ENCODE data around the gene SELENON.
"Not testable (repeated sequence)": the region's sequence is repeated elsewhere in the genome, so short reads cannot be mapped to it uniquely, and the experiment has no call there.

Gene SELENON

GRCh38 chr1:25821630-25822091 is 21.7 kb downstream of the SELENON start:
- DNase-seq: no peak

DNA sequence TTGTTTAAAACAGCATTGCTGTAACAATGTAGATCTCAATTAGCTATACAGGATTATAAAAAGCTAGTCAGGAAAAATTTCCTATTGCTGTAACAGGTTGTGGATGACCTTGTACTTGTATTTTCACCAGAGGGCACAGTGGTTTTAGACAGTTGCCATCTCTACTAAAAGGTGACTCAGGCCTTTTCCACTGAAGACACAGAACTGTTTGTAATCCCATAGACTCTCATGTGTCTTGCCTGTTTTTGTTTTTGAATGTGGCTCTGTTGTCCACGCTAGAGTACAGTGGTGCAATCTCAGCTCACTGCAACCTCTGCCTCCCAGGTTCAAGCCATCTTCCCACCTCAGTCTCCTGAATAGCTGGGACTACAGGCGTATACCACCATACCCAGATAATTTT is 25.6 kb downstream of the SELENON start:
- no peak for DNase-seq

DNA sequence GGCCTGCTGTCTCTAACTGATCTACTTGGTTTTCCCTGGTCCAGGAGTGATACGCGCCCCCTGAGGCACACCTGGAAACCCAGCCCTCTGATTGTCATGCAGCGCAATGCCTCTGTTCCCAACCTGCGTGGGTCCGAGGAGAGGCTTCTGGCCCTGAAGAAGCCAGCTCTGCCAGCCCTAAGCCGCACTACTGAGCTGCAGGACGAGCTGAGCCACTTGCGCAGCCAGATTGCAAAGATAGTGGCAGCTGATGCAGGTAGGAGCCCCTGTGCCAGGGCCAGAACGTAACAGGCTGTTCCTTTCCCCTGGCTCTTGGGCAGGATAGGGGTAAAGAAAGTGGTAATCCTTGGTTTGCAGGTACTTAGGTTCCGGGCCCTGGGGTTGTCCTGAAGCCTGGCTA is 26.6 kb downstream of the SELENON start:
- no peak for DNase-seq

DNA sequence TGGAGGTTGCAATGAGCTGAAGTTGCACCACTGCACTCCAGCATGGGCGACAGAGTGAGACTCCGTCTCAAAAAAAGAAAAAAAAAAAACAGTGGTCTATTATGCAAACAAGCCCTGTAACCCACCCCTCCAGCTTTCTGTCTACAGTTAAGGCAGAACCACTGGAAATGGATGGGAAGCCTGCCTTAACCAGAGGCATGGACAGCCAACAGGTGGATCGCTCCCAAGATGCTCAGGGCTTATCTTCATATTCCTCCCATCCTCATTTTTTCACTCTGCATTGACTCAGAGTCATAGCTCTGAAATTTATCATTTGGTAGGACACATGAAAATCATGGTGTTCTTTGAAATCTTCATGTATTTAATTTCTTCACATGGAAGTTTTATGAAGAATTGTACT is 28.5 kb downstream of the SELENON start:
- DNase-seq: no peak

DNA sequence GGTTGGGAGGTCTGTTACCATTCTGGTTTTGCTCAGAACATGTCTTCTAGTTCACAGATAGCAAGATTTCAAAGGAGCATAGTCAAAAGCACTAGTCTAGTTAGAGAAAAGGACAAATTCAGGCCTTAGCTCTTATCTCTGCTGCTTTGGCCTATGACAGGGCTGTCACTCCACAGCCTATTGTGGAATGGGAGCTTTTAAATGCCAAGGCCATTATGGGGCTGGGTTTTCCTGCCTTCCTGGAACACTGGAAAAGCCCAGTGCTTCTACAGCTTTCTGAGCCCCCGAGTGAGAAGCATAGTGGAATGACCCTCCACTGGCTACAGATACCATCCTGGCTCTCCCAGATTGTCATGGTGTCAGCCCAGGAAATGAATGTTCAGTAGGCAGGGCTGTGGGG is 29.1 kb downstream of the SELENON start:
- DNase-seq: no peak

GRCh38 chr1:25831569-25832196 is 31.7 kb downstream of the SELENON start:
- DNase-seq: no peak

DNA sequence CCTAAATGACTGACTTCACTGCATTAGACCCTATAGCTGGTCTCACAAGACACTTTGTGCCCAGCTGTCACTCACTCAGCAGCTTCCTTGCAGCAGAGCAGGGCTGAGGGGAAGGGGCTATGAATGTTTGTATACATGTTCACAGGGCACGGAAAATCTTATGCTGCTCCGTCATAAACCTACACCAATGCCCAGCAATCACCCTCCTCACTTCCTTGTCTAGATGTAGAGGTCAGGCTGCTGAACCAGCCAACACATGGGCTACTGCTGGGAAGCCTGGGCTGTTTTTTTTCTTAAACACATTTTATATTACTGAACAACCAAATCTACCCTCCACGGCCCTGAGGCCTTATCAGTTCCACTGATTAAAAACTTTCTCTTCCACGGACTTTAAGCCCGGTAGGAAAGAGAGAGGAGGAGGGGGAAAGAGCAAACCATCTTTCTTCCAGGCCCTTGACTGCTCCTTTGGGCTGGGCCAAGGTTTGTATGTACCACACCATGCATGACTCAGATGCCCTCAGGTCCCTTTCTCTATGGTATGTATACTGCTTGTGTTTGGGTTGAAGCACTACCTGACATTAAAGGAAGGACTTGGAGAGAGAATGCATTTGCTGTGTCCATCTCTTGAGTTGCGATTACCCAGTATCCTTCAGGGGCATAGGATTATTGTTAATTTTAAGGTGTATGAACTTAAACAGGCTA is 32.5 kb downstream of the SELENON start:
- DNase-seq: no peak

DNA sequence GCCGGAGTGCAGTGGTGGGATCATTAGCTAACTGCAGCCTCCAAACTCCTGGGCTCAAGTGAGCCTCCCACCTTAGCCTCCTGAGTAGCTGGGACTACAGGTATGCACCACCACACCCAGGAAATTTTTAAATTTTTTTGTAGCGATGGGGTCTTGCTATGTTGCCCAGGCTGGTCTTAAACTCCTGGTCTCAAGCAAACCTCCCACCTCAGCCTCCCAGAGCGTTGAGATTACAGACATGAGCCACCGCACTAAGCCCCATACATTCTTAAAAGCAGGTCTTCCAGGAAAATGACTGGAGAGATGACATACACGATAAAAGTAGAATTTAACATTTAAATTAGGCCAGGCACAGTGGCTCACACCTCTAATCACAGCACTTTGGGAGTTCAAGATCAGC is 33.2 kb downstream of the SELENON start:
- DNase-seq: no peak

DNA sequence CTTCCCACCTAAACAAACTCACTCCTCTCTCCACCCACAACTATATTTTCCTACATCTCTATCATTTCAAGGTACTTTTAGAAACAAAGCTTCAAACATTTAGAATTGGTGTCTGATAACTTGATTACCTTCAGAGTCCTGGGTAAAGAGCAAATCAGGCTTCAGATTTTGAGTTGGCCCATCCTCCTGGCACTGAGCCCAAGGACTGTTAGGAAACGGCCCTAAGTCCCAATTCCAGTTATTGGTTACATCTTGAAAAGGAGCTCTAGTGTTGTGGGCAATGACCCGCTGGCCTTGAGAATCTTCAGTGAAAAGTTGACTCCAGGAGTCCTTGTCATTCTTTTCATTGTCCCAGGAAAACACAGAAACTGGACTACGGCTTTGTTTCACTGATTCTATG is 34.9 kb downstream of the SELENON start:
- no peak for DNase-seq

DNA sequence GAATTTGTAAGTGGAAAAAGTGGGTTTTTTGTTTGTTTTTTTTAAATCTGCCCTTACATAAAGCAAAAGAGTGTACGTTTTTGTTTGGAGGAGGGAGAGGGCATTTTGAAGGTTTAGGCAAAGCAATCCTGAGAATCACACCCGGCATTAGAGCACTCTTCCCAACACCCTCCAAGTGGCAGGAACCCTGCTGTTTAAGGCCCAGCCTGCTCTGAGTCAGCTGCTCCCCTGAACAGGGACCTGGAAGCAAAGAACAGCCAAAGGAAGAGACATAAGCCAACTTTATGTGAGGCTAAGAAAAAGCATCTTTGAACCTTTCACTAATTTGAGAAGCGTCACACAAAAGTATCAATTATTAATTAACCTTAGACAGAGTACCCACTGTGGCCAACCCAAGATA is 36.7 kb downstream of the SELENON start:
- no peak for DNase-seq

GRCh38 chr1:25837262-25837875 is 37.4 kb downstream of the SELENON start:
- DNase-seq: no peak

DNA sequence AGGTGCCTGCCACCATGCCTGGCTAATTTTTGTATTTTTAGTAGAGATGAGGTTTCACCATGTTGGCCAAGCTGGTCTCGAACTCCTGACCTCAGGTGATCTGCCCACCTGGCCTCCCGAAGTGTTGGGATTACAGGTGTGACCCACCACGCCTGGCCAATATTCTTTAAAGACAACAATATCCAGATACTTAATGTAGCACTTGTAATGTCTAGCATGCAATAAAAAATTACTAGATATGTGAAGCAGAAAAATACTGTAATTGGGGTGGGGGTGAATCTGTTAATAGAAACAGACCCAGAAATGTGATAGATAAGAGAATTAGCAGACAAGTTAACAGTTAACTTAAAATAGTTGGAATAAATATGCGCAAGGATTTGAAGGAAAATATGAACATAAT is 39.8 kb downstream of the SELENON start:
- DNase-seq: not testable (repeated sequence)

- no peak for DNase-seq
These were observed 43.5 kb downstream of the SELENON start for GRCh38 chr1:25843483-25843882.

GRCh38 chr1:25844536-25845337 is 44.7 kb downstream of the SELENON start:
- no peak for DNase-seq

DNA sequence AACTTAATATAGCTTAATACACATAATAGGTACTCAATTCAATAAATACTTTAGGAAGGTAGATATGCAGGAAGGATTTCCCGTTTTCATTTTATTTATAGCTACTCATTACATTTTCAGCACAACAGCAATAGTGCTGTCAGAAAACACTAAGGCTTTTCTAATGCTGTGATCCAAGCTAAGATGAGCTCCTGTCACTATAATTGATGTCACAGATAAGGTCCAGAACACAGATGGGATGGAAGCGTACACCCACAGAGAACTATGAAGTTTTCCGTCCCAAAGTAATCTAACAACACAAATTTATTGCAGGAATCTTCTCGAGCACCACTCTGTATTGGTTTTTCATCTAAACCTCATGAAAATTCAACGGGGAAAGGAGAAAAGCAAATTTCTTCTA is 45.7 kb downstream of the SELENON start:
- no peak for DNase-seq

DNA sequence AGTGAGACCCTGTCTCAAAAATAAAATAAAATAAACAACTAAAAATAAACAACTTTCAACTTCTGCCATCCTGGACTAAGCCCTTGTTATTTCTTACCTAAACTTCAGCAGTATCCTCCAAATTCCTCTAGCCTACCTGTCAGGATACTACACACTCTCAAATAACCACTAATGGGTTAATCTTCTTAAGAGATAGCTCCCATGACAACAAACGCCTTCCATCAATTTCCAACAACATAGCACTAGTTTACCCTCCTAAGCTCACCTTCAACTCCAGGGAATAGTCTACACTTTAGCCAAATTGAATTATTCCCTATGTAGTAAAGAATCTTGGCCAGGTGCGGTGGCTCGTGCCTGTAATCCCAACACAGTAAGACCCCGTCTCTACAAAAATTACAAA is 47.9 kb downstream of the SELENON start:
- DNase-seq: no peak

DNA sequence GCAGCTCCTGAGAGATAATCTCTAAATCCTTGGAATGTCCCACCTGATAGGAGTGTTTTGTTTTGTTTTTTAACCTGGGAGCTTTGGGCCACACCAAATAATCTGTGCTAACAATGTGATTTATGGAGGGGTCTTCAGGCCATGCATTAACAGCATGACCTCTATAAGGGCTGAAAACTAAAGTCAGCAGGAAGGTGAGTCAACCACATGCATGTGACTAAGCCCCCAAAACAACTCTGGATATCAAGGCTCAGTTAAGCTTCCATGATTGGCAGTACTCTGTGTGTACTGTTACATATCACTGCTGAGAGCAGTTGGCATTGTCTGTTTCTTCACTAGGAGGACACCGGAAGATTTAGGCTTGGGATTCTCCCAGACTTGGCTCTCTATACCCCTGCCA is 48.5 kb downstream of the SELENON start:
- no peak for DNase-seq

DNA sequence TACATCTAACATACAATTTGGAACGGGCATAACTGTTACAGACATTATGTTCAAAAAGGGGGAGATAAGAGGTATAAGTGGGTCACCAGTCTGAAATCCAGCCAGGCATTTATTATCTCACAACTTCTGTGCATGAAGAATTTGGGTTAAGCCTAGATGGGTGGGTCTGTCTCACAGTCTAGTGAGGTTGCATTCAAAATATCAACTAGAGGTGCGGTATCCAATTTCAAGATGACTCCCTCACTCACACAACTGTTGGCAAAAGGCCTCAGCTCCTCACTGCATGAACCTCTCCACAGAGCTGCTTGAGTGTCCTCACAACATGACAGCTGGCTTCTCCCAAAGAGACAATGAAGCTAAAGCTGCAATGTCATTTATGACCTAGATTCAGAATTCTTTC is 54.6 kb downstream of the SELENON start:
- DNase-seq: no peak

DNA sequence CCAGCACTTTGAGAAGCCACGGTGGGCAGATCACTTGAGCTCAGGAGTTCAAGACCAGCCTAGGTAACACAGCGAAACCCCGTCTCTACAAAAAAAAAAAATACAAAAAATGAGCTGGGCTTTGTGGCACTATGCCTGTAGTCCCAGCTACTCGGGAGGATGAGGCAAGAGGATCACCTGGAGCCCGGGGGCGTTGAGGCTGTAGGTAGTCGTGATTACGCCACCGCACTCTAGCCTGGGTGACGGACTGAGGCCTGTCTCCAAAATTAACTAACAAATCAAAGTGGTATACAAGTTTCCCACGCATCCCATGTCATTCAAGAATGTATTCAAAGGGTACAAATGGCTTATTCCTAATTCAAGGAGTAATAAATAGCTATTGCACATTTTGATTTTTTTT is 56.9 kb downstream of the SELENON start:
- no peak for DNase-seq

DNA sequence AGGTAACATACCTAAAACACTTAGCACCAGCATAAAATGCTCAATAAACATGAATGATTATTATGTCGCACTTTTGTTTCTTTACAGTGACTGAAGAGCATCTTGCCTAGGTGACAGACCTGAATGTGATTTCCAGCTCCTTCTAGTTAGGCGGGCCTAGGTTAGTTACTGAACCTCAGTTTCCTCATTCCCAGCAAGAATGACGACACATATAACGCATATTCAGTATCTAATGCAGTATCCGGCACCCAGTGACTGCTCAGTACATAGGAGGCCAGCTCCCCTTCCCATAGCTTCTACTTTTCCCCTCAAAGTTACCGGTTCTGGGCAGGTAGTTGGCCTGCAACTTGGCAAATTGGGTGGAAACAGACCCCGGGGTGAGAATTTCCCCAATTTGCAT is 58.5 kb downstream of the SELENON start:
- no peak for DNase-seq

GRCh38 chr1:25858906-25859789 is 59.2 kb downstream of the SELENON start, which contains the start of gene AUNIP:
Gene AUNIP, minus strand, starts transcription at chr1:25859457. Its CDS starts 100 bp downstream, at chr1:25859357.
- peak in 55 of 58 donors; percentile 17 to 87 (median 54) for DNase-seq

Measured in anterior cingulate cortex (tissue), 58 donors.